Neural progenitor cell (in vitro differentiated cells): ENCODE data around the gene NDRG4. TPM values are rescaled to one million over a fixed set of nuclear protein-coding genes. Genes with fewer than 3 reads are reported as not detected.

Experiments used
- DNase-seq: peaks from one replicate; pipeline ENCODE4 v3.0.0-alpha.2; 2016; ENCODE audit warnings: low spot score
- H2AFZ ChIP-seq: fragments of 200-600 bp; sonication (generic); replicated peaks from 2 replicates; pipeline ENCODE4 v1.6.1; 2016; ENCODE audit warnings: antibody characterized with exemption
- H3F3A ChIP-seq: fragments of 200-600 bp; sonication (generic); 2 replicates; pipeline ENCODE4 v1.6.1; 2016; ENCODE audit warnings: antibody characterized with exemption, low read depth
- H3K27ac ChIP-seq: fragments of 200-600 bp; sonication (generic); 2 replicates; pipeline ENCODE4 v1.5.1; 2016; ENCODE audit warnings: mild to moderate bottlenecking
- H3K27me3 ChIP-seq: fragments of 200-600 bp; sonication (generic); 2 replicates; pipeline ENCODE4 v1.6.1; 2016; ENCODE audit warnings: mild to moderate bottlenecking, moderate library complexity
- H3K36me3 ChIP-seq: fragments of 200-600 bp; sonication (generic); 2 replicates; pipeline ENCODE4 v1.5.1; 2016
- H3K4me1 ChIP-seq: fragments of 200-600 bp; sonication (generic); 2 replicates; pipeline ENCODE4 v1.6.1; 2016; ENCODE audit warnings: mixed run types
- H3K4me2 ChIP-seq: fragments of 200-600 bp; sonication (generic); 2 replicates; pipeline ENCODE4 v1.6.1; 2016
- H3K4me3 ChIP-seq: fragments of 200-600 bp; sonication (generic); 2 replicates; pipeline ENCODE4 v1.5.1; 2016
- H3K79me2 ChIP-seq: fragments of 200-600 bp; sonication (generic); 2 replicates; pipeline ENCODE4 v1.6.1; 2016; ENCODE audit warnings: low read depth
- H3K9ac ChIP-seq: fragments of 200-600 bp; sonication (generic); 2 replicates; pipeline ENCODE4 v1.6.1; 2016
- H3K9me3 ChIP-seq: fragments of 200-600 bp; sonication (generic); 2 replicates; pipeline ENCODE4 v1.5.1; 2016; ENCODE audit warnings: low read depth
- H4K20me1 ChIP-seq: fragments of 200-600 bp; sonication (generic); 2 replicates; pipeline ENCODE4 v1.6.1; 2016; ENCODE audit warnings: low read depth
- H3K27ac Mint-ChIP-seq: 3 replicates; pipeline ENCODE4 v1.8.0; 2021; ENCODE audit warnings: mixed read lengths
- H3K27me3 Mint-ChIP-seq: 2 replicates; pipeline ENCODE4 v1.8.0; 2022; ENCODE audit warnings: low read depth, mild to moderate bottlenecking, inconsistent platforms, moderate library complexity, mixed read lengths; ENCODE audit not compliant: insufficient read depth
- H3K36me3 Mint-ChIP-seq: 3 replicates; pipeline ENCODE4 v1.8.0; 2021; ENCODE audit warnings: mixed read lengths
- H3K4me1 Mint-ChIP-seq: 3 replicates; pipeline ENCODE4 v1.8.0; 2021; ENCODE audit warnings: mixed read lengths
- H3K4me3 Mint-ChIP-seq: 3 replicates; pipeline ENCODE4 v1.8.0; 2021; ENCODE audit warnings: mild to moderate bottlenecking, moderate library complexity, mixed read lengths
- H3K9me3 Mint-ChIP-seq: 3 replicates; pipeline ENCODE4 v1.8.0; 2020; ENCODE audit warnings: mixed read lengths
- CTCF ChIP-seq: fragments of 200-600 bp; sonication (generic); IDR thresholded peaks from 2 replicates; pipeline ENCODE4 v1.5.1; 2017; ENCODE audit warnings: antibody characterized with exemption, mild to moderate bottlenecking
- EZH2 ChIP-seq: fragments of 200-600 bp; sonication (generic); IDR thresholded peaks from 2 replicates; pipeline ENCODE4 v1.6.1; 2017; ENCODE audit warnings: antibody characterized with exemption, mild to moderate bottlenecking, moderate library complexity
- EZH2phosphoT487 ChIP-seq: fragments of 200-600 bp; sonication (generic); IDR thresholded peaks from 2 replicates; pipeline ENCODE4 v1.6.1; 2017; ENCODE audit warnings: antibody characterized with exemption
- total RNA-seq: library from RNA; depleted of rRNA; stranded (reverse); fragments of >200 nt; gene quantifications from 2 replicates; pipeline ENCODE4 v1.2.3, GENCODE V29; 2015; ENCODE audit warnings: low replicate concordance

The NDRG4 gene
- total RNA-seq, 1 donor from 2014 or later, result 14.6 TPM

- H3K4me1 ChIP-seq, result no peaks in the 10 kb centered on the region
- TF ChIP-seq CTCF, result no peak
- TF ChIP-seq EZH2phosphoT487, result no peak
- TF ChIP-seq EZH2, result no peak
- H4K20me1 ChIP-seq, result no peaks in the 10 kb centered on the region
- H3K27me3 ChIP-seq, result peaks cover 12% of the 10 kb centered on the region
- no peaks in the 10 kb centered on the region for H3F3A ChIP-seq
- H3K27me3 Mint-ChIP-seq, result peaks cover 16% of the 10 kb centered on the region
- H3K36me3 ChIP-seq, result no peaks in the 10 kb centered on the region
- H3K79me2 ChIP-seq, result no peaks in the 10 kb centered on the region
- no peaks in the 10 kb centered on the region for H3K36me3 Mint-ChIP-seq
- H3K4me2 ChIP-seq, result no peak overlapping the region
- no peak overlapping the region for H3K27ac Mint-ChIP-seq
- no peak overlapping the region for H3K9ac ChIP-seq
- no peak overlapping the region for H2AFZ ChIP-seq
- no peaks in the 10 kb centered on the region for H3K9me3 ChIP-seq
- no peak for DNase-seq
- H3K9me3 Mint-ChIP-seq, result no peaks in the 10 kb centered on the region
- no peak overlapping the region for H3K27ac ChIP-seq
- H3K4me3 ChIP-seq, result no peak overlapping the region
- H3K4me1 Mint-ChIP-seq, result peaks cover 18% of the 10 kb centered on the region
- no peak overlapping the region for H3K4me3 Mint-ChIP-seq
Observed at GRCh38 chr16:58451945-58452401, 48.0 kb upstream of the NDRG4 start.

GRCh38 chr16:58452640-58453039 is 47.3 kb upstream of the NDRG4 start:
- H3K4me3 ChIP-seq, result no peak overlapping the region
- no peak overlapping the region for H2AFZ ChIP-seq
- Mint-ChIP-seq H3K36me3 (no peaks in the 10 kb centered on the region), H3K27me3 (peaks cover 16% of the 10 kb centered on the region), H3K4me1 (peaks cover 18% of the 10 kb centered on the region), H3K27ac (no peak overlapping the region), H3K9me3 (no peaks in the 10 kb centered on the region), H3K4me3 (no peak overlapping the region)
- H4K20me1 ChIP-seq, result no peaks in the 10 kb centered on the region
- H3K79me2 ChIP-seq, result no peaks in the 10 kb centered on the region
- H3K4me2 ChIP-seq, result no peak overlapping the region
- no peaks in the 10 kb centered on the region for H3F3A ChIP-seq
- no peak overlapping the region for H3K9ac ChIP-seq
- H3K4me1 ChIP-seq, result no peaks in the 10 kb centered on the region
- no peaks in the 10 kb centered on the region for H3K9me3 ChIP-seq
- no peak for TF ChIP-seq EZH2
- no peak for TF ChIP-seq EZH2phosphoT487
- TF ChIP-seq CTCF, result no peak
- H3K36me3 ChIP-seq, result no peaks in the 10 kb centered on the region
- no peak for DNase-seq
- no peak overlapping the region for H3K27ac ChIP-seq
- H3K27me3 ChIP-seq, result peaks cover 5% of the 10 kb centered on the region

- H3K4me3 Mint-ChIP-seq, result no peak overlapping the region
- H3K36me3 ChIP-seq, result no peaks in the 10 kb centered on the region
- no peaks in the 10 kb centered on the region for H3K36me3 Mint-ChIP-seq
- H3F3A ChIP-seq, result no peaks in the 10 kb centered on the region
- no peaks in the 10 kb centered on the region for H3K9me3 ChIP-seq
- no peaks in the 10 kb centered on the region for H3K9me3 Mint-ChIP-seq
- no peaks in the 10 kb centered on the region for H3K4me1 ChIP-seq
- TF ChIP-seq EZH2, result no peak
- no peak for TF ChIP-seq EZH2phosphoT487
- no peak for TF ChIP-seq CTCF
- H3K9ac ChIP-seq, result no peak overlapping the region
- H4K20me1 ChIP-seq, result no peaks in the 10 kb centered on the region
- H3K27me3 Mint-ChIP-seq, result peaks cover 13% of the 10 kb centered on the region
- no peak overlapping the region for H3K27ac ChIP-seq
- H2AFZ ChIP-seq, result no peak overlapping the region
- H3K79me2 ChIP-seq, result no peaks in the 10 kb centered on the region
- no peak overlapping the region for H3K4me3 ChIP-seq
- no peak overlapping the region for H3K27ac Mint-ChIP-seq
- H3K4me1 Mint-ChIP-seq, result peaks cover 18% of the 10 kb centered on the region
- no peak for DNase-seq
- H3K27me3 ChIP-seq, result no peaks in the 10 kb centered on the region
- H3K4me2 ChIP-seq, result no peak overlapping the region
Observed at GRCh38 chr16:58454178-58454577, 45.8 kb upstream of the NDRG4 start.
